ENCODE measurements around the gene ASIC1. TPM values are rescaled to one million over a fixed set of nuclear protein-coding genes. Genes with fewer than 3 reads are reported as not detected.

The ASIC1 gene
- total RNA-seq, 2 donors from 2014 or later, result 4.2 to 5.2 TPM

DNA sequence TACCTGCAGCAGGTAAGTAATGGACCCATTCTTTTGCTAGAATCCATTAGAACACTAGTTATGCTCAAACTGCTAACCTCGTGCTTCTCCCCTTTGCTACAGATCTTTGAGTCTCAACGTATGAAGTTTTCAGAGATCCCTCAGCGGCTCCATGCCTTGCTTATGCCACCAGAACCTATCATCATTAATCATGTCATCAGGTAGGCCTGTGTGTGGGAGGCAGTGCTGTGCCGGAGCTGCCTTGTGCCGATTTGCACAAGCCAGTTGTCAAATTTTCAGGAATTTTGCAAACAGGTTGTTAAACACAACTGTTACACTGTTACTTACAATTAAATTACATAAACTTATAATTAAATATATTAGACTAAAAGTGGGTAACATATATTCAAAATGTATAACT, 33.0 kb downstream of the ASIC1 start:
- H3K27me3 ChIP-seq (ENCODE audit: control insufficient read depth, insufficient read depth, low read length, poor library complexity, severe bottlenecking), result no peaks in the 10 kb centered on the region
- H3K9me3 Mint-ChIP-seq, result no peaks in the 10 kb centered on the region
- no peaks in the 10 kb centered on the region for H3K4me1 ChIP-seq (ENCODE audit: control insufficient read depth, insufficient read depth, low read length)
- no peak for DNase-seq
- H3K36me3 Mint-ChIP-seq (ENCODE audit: low read depth), result peaks cover 78% of the 10 kb centered on the region
- H3K27ac ChIP-seq (ENCODE audit: low read depth, low read length), result no peak overlapping the region
- peaks cover 4% of the 10 kb centered on the region for H3K4me1 Mint-ChIP-seq
- no peak overlapping the region for H3K9ac ChIP-seq (ENCODE audit: extremely low read depth, low read length, poor library complexity, severe bottlenecking)
- peaks cover 82% of the 10 kb centered on the region for H3K36me3 ChIP-seq (ENCODE audit: control insufficient read depth, insufficient read depth, low read length)
- TF ChIP-seq, protein P1, sequence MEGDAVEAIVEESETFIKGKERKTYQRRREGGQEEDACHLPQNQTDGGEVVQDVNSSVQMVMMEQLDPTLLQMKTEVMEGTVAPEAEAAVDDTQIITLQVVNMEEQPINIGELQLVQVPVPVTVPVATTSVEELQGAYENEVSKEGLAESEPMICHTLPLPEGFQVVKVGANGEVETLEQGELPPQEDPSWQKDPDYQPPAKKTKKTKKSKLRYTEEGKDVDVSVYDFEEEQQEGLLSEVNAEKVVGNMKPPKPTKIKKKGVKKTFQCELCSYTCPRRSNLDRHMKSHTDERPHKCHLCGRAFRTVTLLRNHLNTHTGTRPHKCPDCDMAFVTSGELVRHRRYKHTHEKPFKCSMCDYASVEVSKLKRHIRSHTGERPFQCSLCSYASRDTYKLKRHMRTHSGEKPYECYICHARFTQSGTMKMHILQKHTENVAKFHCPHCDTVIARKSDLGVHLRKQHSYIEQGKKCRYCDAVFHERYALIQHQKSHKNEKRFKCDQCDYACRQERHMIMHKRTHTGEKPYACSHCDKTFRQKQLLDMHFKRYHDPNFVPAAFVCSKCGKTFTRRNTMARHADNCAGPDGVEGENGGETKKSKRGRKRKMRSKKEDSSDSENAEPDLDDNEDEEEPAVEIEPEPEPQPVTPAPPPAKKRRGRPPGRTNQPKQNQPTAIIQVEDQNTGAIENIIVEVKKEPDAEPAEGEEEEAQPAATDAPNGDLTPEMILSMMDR (conservative IDR thresholded peaks at IDR 0.05), result no peak
- H3K9me3 ChIP-seq (ENCODE audit: control insufficient read depth, low read length), result no peaks in the 10 kb centered on the region
- H3K4me3 ChIP-seq (ENCODE audit: low read length), result no peak overlapping the region
- WGBS, 2 experiments (ENCODE audit: insufficient coverage in 1 of 2, insufficient read length in 1 of 2), result 92 to 100% methylated on average over 1 to 5 of the region's 5 CpGs
- no peak overlapping the region for H3K4me3 Mint-ChIP-seq
- no peak overlapping the region for H3K27ac Mint-ChIP-seq
- no peaks in the 10 kb centered on the region for H3K27me3 Mint-ChIP-seq (ENCODE audit: insufficient read depth)

DNA sequence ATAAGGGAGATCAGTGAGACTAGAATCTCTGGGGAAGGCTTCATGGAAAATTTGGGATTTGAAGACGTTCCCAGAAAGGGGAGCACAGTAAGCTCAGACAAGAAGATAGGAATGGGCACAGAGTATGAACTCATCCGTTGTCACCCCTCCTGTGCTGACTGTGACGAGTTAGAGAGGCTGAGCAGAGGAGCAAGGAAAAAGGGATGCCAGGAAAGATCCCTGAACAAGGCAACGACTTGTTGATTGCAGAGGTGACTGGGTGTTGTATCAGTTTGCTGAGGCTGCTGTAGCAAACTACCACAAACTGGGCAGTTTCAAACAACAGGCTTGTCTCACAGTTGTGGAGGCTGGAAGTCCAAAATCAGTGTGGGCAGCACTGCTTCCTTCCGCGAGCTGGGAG, 40.6 kb downstream of the ASIC1 start:
- 92 to 93% methylated on average over 6 of the region's 6 CpGs for WGBS, 2 experiments (ENCODE audit: insufficient coverage in 1 of 2, insufficient read length in 1 of 2)
- no peak for DNase-seq
- peaks cover 78% of the 10 kb centered on the region for H3K36me3 Mint-ChIP-seq (ENCODE audit: low read depth)
- H3K27me3 ChIP-seq (ENCODE audit: control insufficient read depth, insufficient read depth, low read length, poor library complexity, severe bottlenecking), result no peaks in the 10 kb centered on the region
- no peak overlapping the region for H3K4me3 Mint-ChIP-seq
- no peak overlapping the region for H3K9ac ChIP-seq (ENCODE audit: extremely low read depth, low read length, poor library complexity, severe bottlenecking)
- H3K27ac Mint-ChIP-seq, result no peak overlapping the region
- no peak overlapping the region for H3K27ac ChIP-seq (ENCODE audit: low read depth, low read length)
- no peaks in the 10 kb centered on the region for H3K4me1 ChIP-seq (ENCODE audit: control insufficient read depth, insufficient read depth, low read length)
- H3K36me3 ChIP-seq (ENCODE audit: control insufficient read depth, insufficient read depth, low read length), result peaks cover 79% of the 10 kb centered on the region
- TF ChIP-seq, protein P1 (conservative IDR thresholded peaks at IDR 0.05), result no peak
- no peaks in the 10 kb centered on the region for H3K9me3 ChIP-seq (ENCODE audit: control insufficient read depth, low read length)
- H3K9me3 Mint-ChIP-seq, result no peaks in the 10 kb centered on the region
- H3K27me3 Mint-ChIP-seq (ENCODE audit: insufficient read depth), result no peaks in the 10 kb centered on the region
- peaks cover 5% of the 10 kb centered on the region for H3K4me1 Mint-ChIP-seq
- no peak overlapping the region for H3K4me3 ChIP-seq (ENCODE audit: low read length)

DNA sequence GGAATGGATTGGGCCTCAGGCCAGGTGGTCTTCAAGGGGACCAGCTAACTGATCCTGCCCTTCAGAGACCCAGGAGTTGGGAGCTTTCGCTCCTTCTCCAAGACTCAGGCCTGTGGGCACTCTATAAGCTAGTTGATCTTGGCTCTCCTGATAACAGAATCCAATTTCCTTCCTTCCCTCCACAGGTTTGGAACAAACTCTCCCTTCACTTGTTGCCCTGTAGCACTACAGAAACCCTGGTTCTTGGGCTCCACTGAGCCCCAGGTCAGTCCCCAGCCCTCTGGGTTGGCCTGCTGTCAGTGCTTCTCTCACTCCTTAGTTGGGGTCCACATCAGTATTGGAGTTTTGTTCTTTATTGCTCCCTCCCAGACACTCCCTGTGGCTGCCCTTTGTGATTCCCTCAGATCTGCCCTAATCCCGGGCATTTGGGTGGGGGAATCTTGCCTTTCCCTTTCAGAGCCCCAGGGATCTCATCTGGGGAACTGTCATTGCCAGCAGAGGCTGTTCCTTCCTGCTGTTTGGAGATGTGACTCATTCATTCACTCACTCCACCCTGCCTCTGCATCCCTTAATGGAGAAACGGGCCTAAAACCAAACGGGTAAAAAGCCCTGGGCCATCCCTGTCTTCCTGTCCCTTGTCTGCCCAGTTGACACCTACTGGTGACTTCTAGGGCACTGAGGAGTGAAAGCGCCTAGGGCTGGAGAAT, 42.1 kb downstream of the ASIC1 start:
- H3K27ac Mint-ChIP-seq, result no peak overlapping the region
- Histone ChIP-seq H3K27me3 (ENCODE audit: control insufficient read depth, insufficient read depth, low read length, poor library complexity, severe bottlenecking) (no peaks in the 10 kb centered on the region), H3K4me3 (ENCODE audit: low read length) (no peak overlapping the region), H3K9ac (ENCODE audit: extremely low read depth, low read length, poor library complexity, severe bottlenecking) (no peak overlapping the region), H3K9me3 (ENCODE audit: control insufficient read depth, low read length) (no peaks in the 10 kb centered on the region), H3K4me1 (ENCODE audit: control insufficient read depth, insufficient read depth, low read length) (no peaks in the 10 kb centered on the region), H3K36me3 (ENCODE audit: control insufficient read depth, insufficient read depth, low read length) (peaks cover 68% of the 10 kb centered on the region), H3K27ac (ENCODE audit: low read depth, low read length) (no peak overlapping the region)
- 86 to 87% methylated on average over 5 of the region's 5 CpGs for WGBS, 2 experiments (ENCODE audit: insufficient coverage in 1 of 2, insufficient read length in 1 of 2)
- TF ChIP-seq, protein P1 (conservative IDR thresholded peaks at IDR 0.05), result no peak
- no peak for DNase-seq
- no peaks in the 10 kb centered on the region for H3K9me3 Mint-ChIP-seq
- no peak overlapping the region for H3K4me3 Mint-ChIP-seq
- H3K27me3 Mint-ChIP-seq (ENCODE audit: insufficient read depth), result no peaks in the 10 kb centered on the region
- peaks cover 70% of the 10 kb centered on the region for H3K36me3 Mint-ChIP-seq (ENCODE audit: low read depth)
- peaks cover 13% of the 10 kb centered on the region for H3K4me1 Mint-ChIP-seq
